Stimulated activated CD8-positive, alpha-beta memory T cell treated with anti-CD3 and anti-CD28 coated beads, Interleukin-2, amount 100 ng/mL, for 1 hour (primary cell): ENCODE results near the gene PLXNB3.
A peak's percentile ranks its signal among the peaks of the same experiment; 100 is the strongest.
"Not testable (repeated sequence)": the region's sequence is repeated elsewhere in the genome, so short reads cannot be mapped to it uniquely, and the experiment has no call there.

Experiments
- DNase-seq, 2 donors: peaks; one replicate each; pipeline ENCODE4 v3.0.0-alpha.2; 2020; ENCODE audit warnings: low read depth in 2 of 2

PLXNB3 gene

DNA sequence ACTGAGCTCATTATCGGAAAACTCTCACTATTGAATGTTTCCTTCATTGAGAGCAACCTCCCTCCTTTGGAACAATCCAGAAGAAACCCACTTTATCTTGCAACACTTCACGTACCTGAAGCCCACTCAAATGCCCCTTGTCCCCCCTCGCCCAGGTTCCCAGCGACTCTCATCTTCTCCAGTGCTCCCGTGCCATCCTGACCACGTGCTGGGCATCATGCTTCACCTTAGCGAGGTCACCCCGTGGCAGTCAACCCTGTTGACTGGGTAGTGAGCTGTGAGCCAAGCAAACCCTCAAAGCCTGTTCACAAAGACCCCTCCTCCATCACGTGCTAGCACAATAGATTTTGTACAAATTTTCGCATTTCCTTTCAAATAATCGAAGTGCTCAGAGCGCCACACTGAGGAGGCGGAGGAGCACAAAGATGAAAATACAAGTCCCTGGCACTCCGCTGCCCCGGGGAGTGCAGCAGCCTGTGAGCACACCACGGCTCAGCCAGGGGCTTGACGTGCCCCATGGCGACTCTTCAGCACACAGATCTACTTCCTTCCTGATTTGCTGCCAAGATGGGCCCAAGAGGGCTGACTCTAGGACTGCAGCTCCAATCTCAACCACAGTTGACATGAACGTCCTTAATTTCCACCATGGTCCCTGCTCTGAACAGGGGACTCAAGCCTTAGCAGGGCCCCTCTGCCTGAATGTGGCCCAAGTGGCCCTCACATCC, 50.7 kb downstream of the PLXNB3 start:
- no peak for DNase-seq

DNA sequence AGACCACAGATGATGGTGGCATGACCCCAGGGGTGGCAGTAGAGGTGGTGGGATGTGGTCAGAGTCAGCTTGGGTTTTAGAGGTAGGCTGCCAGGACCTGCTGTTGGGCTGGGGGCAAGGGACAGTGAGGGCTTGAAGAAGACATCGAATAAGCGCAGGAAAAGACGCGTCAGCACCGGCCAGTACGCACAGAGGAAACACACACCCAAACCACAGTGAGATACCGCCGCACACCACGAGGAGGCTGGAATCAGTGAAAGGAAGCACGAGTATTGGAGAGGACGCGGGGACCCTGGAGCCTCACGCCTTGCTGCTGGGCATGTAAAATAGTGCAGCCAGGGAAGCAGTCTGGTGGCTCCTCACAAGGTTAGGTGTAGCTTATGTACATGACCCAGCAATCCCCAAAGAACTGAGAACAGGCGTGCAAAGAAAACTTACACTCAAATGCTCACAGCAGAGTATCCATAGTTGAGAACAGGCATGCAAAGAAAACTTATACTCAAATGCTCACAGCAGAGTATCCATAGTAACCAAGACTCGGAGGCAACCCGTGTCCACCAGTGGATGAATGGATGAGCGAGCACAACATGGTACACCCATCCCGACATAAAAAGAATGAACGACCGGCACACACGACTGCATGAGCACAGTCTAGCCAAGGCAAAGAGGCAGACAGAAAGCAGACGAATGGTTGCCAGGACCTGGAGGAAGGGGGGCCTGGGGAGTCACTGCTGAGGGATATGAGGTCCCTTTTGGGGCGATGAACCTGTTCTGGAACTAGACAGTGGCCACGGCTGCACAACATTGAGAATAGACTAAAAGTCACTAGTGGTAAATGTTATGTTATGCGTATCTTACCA, 53.0 kb downstream of the PLXNB3 start:
- peak in 1 of 2 donors; percentile 15 for DNase-seq

DNA sequence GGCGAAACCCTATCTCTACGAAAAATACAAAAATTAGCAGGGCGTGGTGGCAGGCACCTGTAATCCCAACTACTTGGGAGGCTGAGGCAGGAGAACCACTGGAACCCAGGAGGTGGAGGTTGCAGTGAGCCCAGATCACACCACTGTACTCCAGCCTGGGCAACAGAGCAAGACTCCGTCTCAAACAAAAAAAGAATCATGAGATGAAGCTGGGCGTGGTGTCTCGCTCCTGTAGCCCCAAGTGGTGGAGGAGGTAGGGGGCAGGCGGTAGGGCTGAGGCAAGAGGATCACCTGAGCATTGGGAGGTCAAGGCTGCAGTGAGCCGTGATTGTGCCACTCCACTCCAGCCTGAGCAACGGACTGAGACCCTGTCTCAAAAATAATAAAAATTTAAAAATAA, 54.0 kb downstream of the PLXNB3 start:
- DNase-seq: not testable (repeated sequence)

DNA sequence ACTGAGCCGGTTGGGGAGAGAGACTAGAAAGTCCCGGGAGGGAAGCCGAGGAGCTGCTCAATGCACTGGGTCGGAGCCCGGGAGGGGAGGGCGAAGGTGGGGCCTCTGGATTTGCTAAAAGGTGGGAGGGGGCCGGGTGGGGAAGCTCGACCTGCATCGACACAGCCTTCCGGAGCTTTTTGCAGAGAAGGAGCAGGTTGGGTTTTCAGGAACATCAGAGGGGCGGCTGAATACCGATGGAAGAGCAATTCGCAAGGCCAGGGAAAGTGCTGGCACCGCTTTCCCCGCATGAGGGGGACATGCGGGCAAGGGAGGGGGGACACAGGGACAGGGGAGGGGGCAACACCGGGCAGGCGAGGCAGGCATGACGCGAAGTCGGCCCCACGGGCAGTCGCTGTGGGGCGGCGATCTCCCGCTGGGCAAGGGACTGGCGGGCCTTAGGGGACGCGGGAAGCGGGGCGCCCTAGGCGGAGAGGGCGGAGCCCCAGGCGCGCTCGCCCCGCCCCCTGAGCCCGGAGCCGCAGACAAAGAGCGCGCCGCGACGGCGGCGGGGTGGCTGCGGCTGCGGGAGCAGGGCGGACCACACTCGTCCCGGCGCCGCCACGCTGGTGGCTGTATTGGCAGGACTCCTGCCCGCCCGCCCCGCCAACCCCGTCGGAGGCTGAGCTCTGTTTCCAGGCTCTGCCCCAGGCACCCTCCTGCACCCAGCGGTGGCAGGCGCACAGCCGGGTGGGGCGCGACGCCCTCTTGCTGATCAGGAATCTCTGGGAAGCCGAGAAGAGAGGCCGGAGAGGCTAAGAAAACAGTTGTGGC, 54.7 kb downstream of the PLXNB3 start:
- peak; percentile 17 to 34 for DNase-seq

DNA sequence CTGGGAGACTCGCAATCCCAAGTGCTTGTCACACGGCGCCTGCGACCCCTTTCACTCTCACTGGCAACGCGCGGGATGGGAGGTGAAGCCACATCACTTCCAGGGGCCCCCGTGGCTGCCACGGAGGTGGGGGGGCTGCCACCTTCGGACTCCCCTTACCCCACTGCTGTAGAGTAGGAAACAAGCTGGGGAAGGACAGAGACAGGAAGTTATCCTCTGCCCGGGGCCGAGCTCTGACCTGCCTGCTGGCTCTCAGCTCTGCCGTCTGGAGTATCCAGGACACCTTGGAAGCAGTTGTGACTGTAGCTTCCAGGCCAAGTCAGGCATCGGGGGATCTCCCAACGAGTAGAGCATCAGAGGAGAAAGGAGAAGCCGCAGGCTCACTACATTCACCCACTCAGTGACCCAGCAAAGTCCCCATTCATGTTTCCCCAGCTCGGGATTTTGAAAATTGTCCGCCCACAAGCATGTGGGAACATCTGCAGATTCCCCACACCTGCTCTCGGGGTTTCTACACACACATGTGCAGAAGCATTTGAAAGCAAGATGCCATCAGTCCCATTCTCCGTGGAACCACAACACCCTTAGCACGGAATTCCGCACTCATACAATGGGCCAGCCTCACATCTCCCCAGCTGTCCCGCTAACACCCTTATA, 55.5 kb downstream of the PLXNB3 start:
- DNase-seq: no peak

DNA sequence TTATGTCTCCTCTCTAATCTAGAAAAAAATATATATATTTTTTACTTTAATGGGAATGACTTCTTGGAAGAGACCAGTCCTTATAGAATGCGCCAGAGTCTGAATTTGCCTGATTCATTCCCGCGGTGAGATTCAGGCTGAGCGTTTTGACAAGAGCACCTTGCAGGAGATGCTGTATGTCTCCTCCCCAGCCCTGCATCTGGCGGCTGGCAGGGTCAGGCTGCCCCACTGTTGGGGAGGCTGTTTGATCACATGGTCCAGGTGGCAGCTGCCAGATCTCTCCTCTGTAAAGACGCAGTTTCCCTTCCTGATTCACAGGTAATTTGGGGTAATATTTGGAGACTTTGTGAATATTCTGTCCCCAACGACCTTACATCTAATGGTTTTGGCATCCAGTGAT, 56.6 kb downstream of the PLXNB3 start:
- no peak for DNase-seq

DNA sequence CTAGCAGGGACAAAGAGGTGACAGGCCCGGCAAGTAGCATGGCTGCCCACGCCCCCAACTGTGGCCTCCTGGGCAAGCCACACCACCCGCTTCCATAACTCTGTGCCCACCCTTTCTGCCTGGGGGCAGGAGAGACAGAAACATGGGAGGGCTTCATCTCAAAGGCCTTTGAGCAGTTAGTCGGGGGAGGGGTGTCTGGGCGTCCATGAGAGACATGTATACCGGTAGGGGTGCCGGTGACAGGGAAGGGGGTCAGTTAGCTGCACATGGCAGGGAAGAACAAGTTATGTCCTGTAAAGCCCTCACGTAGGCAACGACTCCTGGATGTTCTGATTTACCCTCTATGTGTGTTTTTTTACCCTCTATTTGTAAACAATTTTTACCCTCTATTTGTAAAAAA, 57.0 kb downstream of the PLXNB3 start:
- no peak for DNase-seq

DNA sequence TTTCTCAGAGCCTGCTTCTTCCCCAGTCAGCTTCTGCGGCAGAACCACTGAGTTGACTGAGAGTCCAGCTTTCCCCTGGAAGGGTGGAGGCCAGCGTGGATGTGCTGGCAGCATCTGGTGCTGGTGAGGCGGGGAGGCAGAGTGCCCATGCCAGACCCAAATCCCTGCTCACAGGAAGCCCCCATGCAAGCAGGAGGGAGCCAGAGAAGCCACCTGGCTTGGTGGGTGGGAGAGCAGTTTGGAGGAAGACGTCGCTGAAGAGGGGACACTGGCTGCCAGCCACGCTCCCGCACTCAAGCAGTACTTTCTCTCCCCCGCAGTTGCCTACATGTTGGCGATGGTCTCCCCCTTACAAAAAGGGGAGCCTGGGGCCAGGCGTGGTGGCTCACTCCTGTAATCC, 60.3 kb downstream of the PLXNB3 start:
- no peak for DNase-seq

DNA sequence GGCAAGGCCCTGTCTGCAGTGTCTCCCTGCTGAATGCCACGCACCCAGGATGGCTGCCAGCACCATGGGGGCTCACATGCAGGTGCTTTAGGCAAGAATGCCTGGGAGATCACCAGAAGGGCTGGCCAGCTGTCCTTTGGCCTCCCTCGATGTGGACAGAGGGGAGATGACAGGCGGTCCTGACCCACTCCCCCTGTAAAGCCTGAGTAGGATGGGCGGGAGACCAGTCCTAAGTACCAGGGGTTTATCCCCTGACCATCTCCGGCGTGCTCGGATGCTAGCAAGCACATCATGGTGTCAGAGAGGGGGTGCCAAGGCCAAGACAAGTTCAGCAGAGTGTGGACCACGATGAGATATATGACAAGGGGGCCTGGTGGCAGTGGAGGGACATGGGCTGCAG, 61.0 kb downstream of the PLXNB3 start:
- no peak for DNase-seq
